Activated CD8-positive, alpha-beta memory T cell treated with anti-CD3 and anti-CD28 coated beads for 1 hour (primary cell): ENCODE measurements around the gene BTBD19.
"Not testable (repeated sequence)": the region's sequence is repeated elsewhere in the genome, so short reads cannot be mapped to it uniquely, and the experiment has no call there.

ENCODE experiments used
- DNase-seq, 2 donors: peaks; one replicate each; pipeline ENCODE4 v3.0.0-alpha.2; 2020; ENCODE audit warnings: low read depth in 1 of 2; ENCODE audit errors: extremely low read depth in 1 of 2

BTBD19 gene

GRCh38 chr1:44808063-44808937 lies at the start of gene BTBD19:
BTBD19 (plus strand) TSS chr1:44808523; CDS start chr1:44808821, 298 bp downstream.
- DNase-seq: no peak

GRCh38 chr1:44759077-44759476 lies 49.2 kb upstream of the BTBD19 start:
- DNase-seq: no peak

- DNase-seq: no peak
Observed at GRCh38 chr1:44760876-44761275, 47.4 kb upstream of the BTBD19 start.

- DNase-seq: not testable (repeated sequence)
Observed at GRCh38 chr1:44766421-44766820, 41.9 kb upstream of the BTBD19 start.

- DNase-seq: peak; percentile 69 to 80
Observed at GRCh38 chr1:44775078-44775929, 33.0 kb upstream of the BTBD19 start, which contains the start of gene RPS8. RPS8 (plus strand) TSS chr1:44775540; CDS start chr1:44775597, 57 bp downstream.

GRCh38 chr1:44775930-44776729 lies 32.2 kb upstream of the BTBD19 start:
- DNase-seq: no peak

- DNase-seq: no peak
Observed at GRCh38 chr1:44776730-44777068, 31.6 kb upstream of the BTBD19 start.

- no peak for DNase-seq
Observed at GRCh38 chr1:44777547-44777946, 30.8 kb upstream of the BTBD19 start.

GRCh38 chr1:44777969-44778635 lies 30.2 kb upstream of the BTBD19 start:
- DNase-seq: no peak

- DNase-seq: no peak
Observed at GRCh38 chr1:44778705-44779576, 29.4 kb upstream of the BTBD19 start.

- no peak for DNase-seq
Observed at GRCh38 chr1:44780583-44781121, 27.7 kb upstream of the BTBD19 start.

- DNase-seq: no peak
Observed at GRCh38 chr1:44783697-44784093, 24.6 kb upstream of the BTBD19 start.

GRCh38 chr1:44784094-44785028 lies 24.0 kb upstream of the BTBD19 start:
- no peak for DNase-seq

- no peak for DNase-seq
Observed at GRCh38 chr1:44785029-44785380, 23.3 kb upstream of the BTBD19 start.

GRCh38 chr1:44785501-44786137 lies 22.7 kb upstream of the BTBD19 start:
- DNase-seq: no peak

- DNase-seq: peak in 1 of 2 donors; percentile 62
Observed at GRCh38 chr1:44786138-44786840, 22.0 kb upstream of the BTBD19 start.

- no peak for DNase-seq
Observed at GRCh38 chr1:44786841-44787426, 21.4 kb upstream of the BTBD19 start.
